Measurements from ENCODE around the gene COL5A1.

COL5A1 gene

GRCh38 chr9:134768709-134769351 lies 127.2 kb downstream of the COL5A1 start:
- ATAC-seq: no peak

GRCh38 chr9:134770972-134771971 lies 129.7 kb downstream of the COL5A1 start:
- TF ChIP-seq, protein P1, sequence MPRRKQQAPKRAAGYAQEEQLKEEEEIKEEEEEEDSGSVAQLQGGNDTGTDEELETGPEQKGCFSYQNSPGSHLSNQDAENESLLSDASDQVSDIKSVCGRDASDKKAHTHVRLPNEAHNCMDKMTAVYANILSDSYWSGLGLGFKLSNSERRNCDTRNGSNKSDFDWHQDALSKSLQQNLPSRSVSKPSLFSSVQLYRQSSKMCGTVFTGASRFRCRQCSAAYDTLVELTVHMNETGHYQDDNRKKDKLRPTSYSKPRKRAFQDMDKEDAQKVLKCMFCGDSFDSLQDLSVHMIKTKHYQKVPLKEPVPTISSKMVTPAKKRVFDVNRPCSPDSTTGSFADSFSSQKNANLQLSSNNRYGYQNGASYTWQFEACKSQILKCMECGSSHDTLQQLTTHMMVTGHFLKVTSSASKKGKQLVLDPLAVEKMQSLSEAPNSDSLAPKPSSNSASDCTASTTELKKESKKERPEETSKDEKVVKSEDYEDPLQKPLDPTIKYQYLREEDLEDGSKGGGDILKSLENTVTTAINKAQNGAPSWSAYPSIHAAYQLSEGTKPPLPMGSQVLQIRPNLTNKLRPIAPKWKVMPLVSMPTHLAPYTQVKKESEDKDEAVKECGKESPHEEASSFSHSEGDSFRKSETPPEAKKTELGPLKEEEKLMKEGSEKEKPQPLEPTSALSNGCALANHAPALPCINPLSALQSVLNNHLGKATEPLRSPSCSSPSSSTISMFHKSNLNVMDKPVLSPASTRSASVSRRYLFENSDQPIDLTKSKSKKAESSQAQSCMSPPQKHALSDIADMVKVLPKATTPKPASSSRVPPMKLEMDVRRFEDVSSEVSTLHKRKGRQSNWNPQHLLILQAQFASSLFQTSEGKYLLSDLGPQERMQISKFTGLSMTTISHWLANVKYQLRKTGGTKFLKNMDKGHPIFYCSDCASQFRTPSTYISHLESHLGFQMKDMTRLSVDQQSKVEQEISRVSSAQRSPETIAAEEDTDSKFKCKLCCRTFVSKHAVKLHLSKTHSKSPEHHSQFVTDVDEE (CRISPR knock-in tag; IDR thresholded peaks at IDR 0.05): no peak
- TF ChIP-seq, protein P2, sequence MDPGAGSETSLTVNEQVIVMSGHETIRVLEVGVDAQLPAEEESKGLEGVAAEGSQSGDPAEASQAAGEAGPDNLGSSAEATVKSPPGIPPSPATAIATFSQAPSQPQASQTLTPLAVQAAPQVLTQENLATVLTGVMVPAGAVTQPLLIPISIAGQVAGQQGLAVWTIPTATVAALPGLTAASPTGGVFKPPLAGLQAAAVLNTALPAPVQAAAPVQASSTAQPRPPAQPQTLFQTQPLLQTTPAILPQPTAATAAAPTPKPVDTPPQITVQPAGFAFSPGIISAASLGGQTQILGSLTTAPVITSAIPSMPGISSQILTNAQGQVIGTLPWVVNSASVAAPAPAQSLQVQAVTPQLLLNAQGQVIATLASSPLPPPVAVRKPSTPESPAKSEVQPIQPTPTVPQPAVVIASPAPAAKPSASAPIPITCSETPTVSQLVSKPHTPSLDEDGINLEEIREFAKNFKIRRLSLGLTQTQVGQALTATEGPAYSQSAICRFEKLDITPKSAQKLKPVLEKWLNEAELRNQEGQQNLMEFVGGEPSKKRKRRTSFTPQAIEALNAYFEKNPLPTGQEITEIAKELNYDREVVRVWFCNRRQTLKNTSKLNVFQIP (CRISPR knock-in tag; IDR thresholded peaks at IDR 0.05; ENCODE audit: borderline replicate concordance, low read depth): no peak
- TF ChIP-seq ARNTL (CRISPR knock-in tag; IDR thresholded peaks at IDR 0.05; ENCODE audit: borderline replicate concordance, low read depth) (no peak), TCF4 (CRISPR knock-in tag; IDR thresholded peaks at IDR 0.05; ENCODE audit: borderline replicate concordance) (no peak), TOX (CRISPR knock-in tag; IDR thresholded peaks at IDR 0.05; ENCODE audit: borderline replicate concordance) (no peak), BACH2 (CRISPR knock-in tag; IDR thresholded peaks at IDR 0.05; ENCODE audit: borderline replicate concordance) (no peak), OSR1 (CRISPR knock-in tag; IDR thresholded peaks at IDR 0.05) (no peak), RARB (CRISPR knock-in tag; IDR thresholded peaks at IDR 0.05) (no peak), PATZ1 (CRISPR knock-in tag; IDR thresholded peaks at IDR 0.05; ENCODE audit: borderline replicate concordance) (no peak), ZFP3 (CRISPR knock-in tag; IDR thresholded peaks at IDR 0.05) (no peak), ZNF70 (CRISPR knock-in tag; IDR thresholded peaks at IDR 0.05) (no peak), SNAI2 (CRISPR knock-in tag; IDR thresholded peaks at IDR 0.05) (no peak), ZC3H10 (CRISPR knock-in tag; IDR thresholded peaks at IDR 0.05) (no peak), ESRRG (CRISPR knock-in tag; IDR thresholded peaks at IDR 0.05) (no peak), CSDC2 (CRISPR knock-in tag; IDR thresholded peaks at IDR 0.05) (no peak)
- no peak for ATAC-seq

More at GRCh38 chr9:134768709-134769351, 127.2 kb downstream of the COL5A1 start:
- no peak for TF ChIP-seq ZFP3 (CRISPR knock-in tag; IDR thresholded peaks at IDR 0.05)
- TF ChIP-seq OSR1 (CRISPR knock-in tag; IDR thresholded peaks at IDR 0.05): no peak
- TF ChIP-seq ZNF8 (CRISPR knock-in tag; IDR thresholded peaks at IDR 0.05): no peak
- no peak for TF ChIP-seq ZC3H10 (CRISPR knock-in tag; IDR thresholded peaks at IDR 0.05)
- TF ChIP-seq, protein P3, sequence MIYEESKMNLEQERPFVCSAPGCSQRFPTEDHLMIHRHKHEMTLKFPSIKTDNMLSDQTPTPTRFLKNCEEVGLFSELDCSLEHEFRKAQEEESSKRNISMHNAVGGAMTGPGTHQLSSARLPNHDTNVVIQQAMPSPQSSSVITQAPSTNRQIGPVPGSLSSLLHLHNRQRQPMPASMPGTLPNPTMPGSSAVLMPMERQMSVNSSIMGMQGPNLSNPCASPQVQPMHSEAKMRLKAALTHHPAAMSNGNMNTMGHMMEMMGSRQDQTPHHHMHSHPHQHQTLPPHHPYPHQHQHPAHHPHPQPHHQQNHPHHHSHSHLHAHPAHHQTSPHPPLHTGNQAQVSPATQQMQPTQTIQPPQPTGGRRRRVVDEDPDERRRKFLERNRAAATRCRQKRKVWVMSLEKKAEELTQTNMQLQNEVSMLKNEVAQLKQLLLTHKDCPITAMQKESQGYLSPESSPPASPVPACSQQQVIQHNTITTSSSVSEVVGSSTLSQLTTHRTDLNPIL (CRISPR knock-in tag; IDR thresholded peaks at IDR 0.05; ENCODE audit: low read depth): no peak
- TF ChIP-seq PPARA (CRISPR knock-in tag; IDR thresholded peaks at IDR 0.05; ENCODE audit: borderline replicate concordance): no peak
- TF ChIP-seq, protein P2 (CRISPR knock-in tag; IDR thresholded peaks at IDR 0.05; ENCODE audit: borderline replicate concordance, low read depth): no peak
- no peak for TF ChIP-seq TOX (CRISPR knock-in tag; IDR thresholded peaks at IDR 0.05; ENCODE audit: borderline replicate concordance)

All from SK-N-SH treated with all-trans-retinoic acid at 6 μM for 48 hours (cell line).